Gastrocnemius medialis (tissue), 4 donors: ENCODE results near the gene ZNF438.

Experiments
- POLR2A ChIP-seq, 2 donors: fragments of 450-650 bp; IDR thresholded peaks; one replicate each; pipeline ENCODE4 v1.6.1; 2017; ENCODE audit warnings: antibody characterized with exemption in 2 of 2, mild to moderate bottlenecking in 2 of 2, moderate library complexity in 2 of 2
- TF ChIP-seq, protein P1 (sequence below), 5 experiments: fragments of 450-650 bp in 3 of 5; fragments of 200-600 bp in 2 of 5; sonication (generic) in 2 of 5; IDR thresholded peaks in 4 of 5; conservative IDR thresholded peaks in 1 of 5; 1 replicate in 4 of 5; 2 replicates in 1 of 5; pipeline ENCODE4 v1.5.1; 2016 to 2019; ENCODE audit warnings: antibody characterized with exemption in 5 of 5, mild to moderate bottlenecking in 3 of 5, moderate library complexity in 3 of 5

DNA sequence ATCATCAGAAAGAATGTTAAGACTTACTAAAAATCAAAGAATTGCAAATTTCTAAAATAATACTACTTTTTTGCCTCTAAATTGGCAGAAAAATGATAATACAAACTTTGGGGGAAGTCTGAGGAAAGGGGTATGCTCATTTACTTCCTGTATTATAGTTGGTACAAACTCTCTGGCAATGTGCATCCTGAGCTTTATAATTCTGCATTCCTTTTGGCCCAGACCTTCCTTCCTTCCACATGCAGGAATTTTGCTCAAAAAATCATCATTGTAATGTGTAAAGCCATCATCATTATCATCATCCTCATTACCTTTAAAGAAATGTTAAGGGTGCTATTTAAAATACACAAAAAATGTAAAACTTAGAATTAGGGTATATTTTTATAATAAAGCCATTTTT, 148.5 kb downstream of the ZNF438 start:
- TF ChIP-seq, protein P1, sequence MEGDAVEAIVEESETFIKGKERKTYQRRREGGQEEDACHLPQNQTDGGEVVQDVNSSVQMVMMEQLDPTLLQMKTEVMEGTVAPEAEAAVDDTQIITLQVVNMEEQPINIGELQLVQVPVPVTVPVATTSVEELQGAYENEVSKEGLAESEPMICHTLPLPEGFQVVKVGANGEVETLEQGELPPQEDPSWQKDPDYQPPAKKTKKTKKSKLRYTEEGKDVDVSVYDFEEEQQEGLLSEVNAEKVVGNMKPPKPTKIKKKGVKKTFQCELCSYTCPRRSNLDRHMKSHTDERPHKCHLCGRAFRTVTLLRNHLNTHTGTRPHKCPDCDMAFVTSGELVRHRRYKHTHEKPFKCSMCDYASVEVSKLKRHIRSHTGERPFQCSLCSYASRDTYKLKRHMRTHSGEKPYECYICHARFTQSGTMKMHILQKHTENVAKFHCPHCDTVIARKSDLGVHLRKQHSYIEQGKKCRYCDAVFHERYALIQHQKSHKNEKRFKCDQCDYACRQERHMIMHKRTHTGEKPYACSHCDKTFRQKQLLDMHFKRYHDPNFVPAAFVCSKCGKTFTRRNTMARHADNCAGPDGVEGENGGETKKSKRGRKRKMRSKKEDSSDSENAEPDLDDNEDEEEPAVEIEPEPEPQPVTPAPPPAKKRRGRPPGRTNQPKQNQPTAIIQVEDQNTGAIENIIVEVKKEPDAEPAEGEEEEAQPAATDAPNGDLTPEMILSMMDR (IDR thresholded peaks at IDR 0.05 in 4 of 5, conservative IDR thresholded peaks at IDR 0.05 in 1 of 5) = no peak
- TF ChIP-seq POLR2A (IDR thresholded peaks at IDR 0.05) = no peak
